Measurements from ENCODE around the gene CLTB. TPM values are rescaled to one million over a fixed set of nuclear protein-coding genes. Genes with fewer than 3 reads are reported as not detected.

Gene CLTB, protein sequence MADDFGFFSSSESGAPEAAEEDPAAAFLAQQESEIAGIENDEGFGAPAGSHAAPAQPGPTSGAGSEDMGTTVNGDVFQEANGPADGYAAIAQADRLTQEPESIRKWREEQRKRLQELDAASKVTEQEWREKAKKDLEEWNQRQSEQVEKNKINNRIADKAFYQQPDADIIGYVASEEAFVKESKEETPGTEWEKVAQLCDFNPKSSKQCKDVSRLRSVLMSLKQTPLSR
- total RNA-seq = 10 to 100 TPM; 39.6 to 57.3 TPM

DNA sequence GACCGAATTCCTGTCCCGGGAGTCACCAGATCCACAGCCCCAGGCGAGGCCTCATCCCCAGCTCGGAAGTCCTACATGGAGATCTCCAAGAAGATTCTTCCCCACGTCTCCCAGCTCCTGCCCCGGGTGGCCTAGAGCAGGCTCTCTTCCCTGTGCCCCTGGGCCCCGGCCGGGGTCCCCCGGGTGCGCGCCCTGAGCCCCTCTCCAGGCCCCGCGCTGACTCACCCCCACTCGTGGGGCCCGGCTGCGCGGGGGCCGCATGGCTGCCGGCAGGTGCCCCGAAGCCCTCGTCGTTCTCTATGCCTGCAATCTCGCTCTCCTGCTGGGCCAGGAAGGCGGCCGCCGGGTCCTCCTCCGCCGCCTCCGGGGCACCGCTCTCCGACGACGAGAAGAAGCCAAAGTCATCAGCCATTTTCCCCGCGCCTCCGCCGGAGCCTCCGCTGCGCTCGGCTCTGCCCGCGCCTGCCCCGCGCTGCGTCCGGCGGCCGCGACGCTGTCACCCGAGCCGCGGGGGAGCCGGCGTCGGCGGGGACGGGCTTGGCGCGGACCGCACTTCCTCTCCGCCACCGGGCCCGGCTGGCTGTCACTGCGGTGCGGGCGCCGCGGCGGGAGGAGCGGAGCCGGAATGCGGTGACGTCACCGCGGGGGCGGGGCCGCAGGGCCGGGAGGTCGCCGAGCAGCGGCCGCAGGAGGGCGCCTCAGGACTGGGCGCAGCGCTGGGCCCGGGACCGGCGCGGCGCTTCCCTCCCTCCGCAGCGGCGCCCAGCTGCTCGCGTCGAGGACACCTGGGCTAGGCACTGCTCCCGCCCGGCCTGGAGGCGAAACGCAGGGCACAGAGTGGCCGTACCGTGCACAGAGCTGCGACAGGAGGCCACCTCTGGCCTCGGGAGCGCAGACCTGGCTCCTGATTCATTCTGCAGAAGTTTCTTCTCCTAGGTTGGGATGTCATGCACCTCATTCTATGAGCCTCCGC lies at the start of gene CLTB:
Gene CLTB (minus strand): TSS at position 588 of the 973 bp plus-strand sequence. CDS start 176 bp downstream, at position 412.
- H3K27me3 ChIP-seq = no peaks in the 10 kb centered on the region
- intact Hi-C loops (cut with DNase I) = no loop called here
- ATAC-seq (peak; percentile 94), DNase-seq (peak; percentile 92 to 95 (median 94))
- H3K4me3 ChIP-seq = peak within 1 kb of the TSS; percentile 89 to 91
- no peaks in the 10 kb centered on the region for H3K36me3 ChIP-seq (replicated peaks in 1 of 2; ENCODE audit: insufficient read depth in 1 of 2, low read depth in 2 of 2)
- H3K27ac ChIP-seq = peak within 1 kb of the TSS; percentile 86 to 91 (median 88)
- WGBS, 2 donors = 1 to 27% methylated on average over 3 to 101 of the region's 107 CpGs
- no peaks in the 10 kb centered on the region for H3K9me3 ChIP-seq
- TF ChIP-seq, protein P1, sequence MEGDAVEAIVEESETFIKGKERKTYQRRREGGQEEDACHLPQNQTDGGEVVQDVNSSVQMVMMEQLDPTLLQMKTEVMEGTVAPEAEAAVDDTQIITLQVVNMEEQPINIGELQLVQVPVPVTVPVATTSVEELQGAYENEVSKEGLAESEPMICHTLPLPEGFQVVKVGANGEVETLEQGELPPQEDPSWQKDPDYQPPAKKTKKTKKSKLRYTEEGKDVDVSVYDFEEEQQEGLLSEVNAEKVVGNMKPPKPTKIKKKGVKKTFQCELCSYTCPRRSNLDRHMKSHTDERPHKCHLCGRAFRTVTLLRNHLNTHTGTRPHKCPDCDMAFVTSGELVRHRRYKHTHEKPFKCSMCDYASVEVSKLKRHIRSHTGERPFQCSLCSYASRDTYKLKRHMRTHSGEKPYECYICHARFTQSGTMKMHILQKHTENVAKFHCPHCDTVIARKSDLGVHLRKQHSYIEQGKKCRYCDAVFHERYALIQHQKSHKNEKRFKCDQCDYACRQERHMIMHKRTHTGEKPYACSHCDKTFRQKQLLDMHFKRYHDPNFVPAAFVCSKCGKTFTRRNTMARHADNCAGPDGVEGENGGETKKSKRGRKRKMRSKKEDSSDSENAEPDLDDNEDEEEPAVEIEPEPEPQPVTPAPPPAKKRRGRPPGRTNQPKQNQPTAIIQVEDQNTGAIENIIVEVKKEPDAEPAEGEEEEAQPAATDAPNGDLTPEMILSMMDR (IDR thresholded peaks at IDR 0.05) = peak; percentile 27 to 100 (median 90)
- TF ChIP-seq POLR2A (IDR thresholded peaks at IDR 0.05) = peak; percentile 40 to 87 (median 52)
- peaks cover 38% of the 10 kb centered on the region for H3K4me1 ChIP-seq

DNA sequence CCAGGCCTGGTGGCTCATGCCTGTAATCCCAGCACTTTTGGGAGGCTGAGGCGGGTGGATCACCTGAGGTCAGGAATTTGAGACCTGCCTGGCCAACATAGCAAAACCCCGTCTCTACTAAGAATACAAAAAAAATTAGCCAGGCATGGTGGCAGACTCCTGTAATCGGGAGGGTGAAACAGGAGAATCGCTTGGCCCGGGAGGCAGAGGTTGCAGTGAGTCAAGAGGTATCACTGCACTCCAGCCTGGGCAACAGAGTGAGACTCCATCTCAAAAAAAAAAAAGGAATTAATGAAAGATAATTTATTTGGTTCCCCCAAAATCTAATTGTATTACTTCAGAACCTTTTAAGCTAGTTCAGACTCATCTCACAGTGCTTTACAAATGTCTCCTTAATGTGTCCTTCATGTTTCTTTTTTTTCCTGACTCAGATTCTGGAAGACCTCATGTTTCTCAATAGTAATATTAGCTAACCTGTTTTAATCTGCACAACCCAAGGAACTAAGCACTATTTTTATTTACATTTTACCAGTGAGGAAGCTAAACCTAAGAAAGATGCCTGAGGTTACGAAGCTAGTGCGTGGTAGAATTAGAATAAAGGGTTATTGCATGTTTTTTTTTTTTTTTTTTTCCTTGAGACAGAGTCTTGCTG lies 46.9 kb upstream of the CLTB start:
- Histone ChIP-seq H3K9me3 (no peaks in the 10 kb centered on the region), H3K27me3 (no peaks in the 10 kb centered on the region), H3K27ac (no peak overlapping the region), H3K4me3 (no peak overlapping the region), H3K36me3 (replicated peaks in 1 of 2; ENCODE audit: insufficient read depth in 1 of 2, low read depth in 2 of 2) (no peaks in the 10 kb centered on the region), H3K4me1 (peaks cover 19% of the 10 kb centered on the region)
- TF ChIP-seq POLR2A (IDR thresholded peaks at IDR 0.05) = no peak
- TF ChIP-seq, protein P1 (IDR thresholded peaks at IDR 0.05) = no peak
- intact Hi-C loops (cut with DNase I) = no loop called here
- ATAC-seq (no peak), DNase-seq (no peak)
- WGBS, 2 donors = 91 to 98% methylated on average over 7 of the region's 7 CpGs

DNA sequence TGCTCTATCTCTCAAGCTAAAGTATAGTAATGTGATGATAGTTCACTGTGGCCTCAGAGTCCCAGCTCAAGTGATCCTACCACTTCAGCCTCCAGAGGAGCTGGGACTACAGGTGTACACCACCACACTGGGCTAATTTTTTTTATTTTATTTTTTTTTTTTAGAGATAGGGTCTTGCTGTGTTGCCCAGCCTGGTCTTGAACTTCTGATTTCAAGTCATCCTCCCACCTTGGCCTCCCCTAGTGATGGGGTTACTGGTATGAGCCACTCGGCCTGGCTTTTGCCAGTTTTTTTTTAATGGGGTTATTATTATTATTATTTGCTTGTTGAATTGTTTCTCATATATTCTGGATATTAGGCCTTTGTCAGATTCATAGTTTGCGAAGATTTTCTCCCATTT lies 45.0 kb upstream of the CLTB start:
- ATAC-seq = no peak
- Histone ChIP-seq H3K4me3 (no peak overlapping the region), H3K36me3 (replicated peaks in 1 of 2; ENCODE audit: insufficient read depth in 1 of 2, low read depth in 2 of 2) (no peaks in the 10 kb centered on the region)

DNA sequence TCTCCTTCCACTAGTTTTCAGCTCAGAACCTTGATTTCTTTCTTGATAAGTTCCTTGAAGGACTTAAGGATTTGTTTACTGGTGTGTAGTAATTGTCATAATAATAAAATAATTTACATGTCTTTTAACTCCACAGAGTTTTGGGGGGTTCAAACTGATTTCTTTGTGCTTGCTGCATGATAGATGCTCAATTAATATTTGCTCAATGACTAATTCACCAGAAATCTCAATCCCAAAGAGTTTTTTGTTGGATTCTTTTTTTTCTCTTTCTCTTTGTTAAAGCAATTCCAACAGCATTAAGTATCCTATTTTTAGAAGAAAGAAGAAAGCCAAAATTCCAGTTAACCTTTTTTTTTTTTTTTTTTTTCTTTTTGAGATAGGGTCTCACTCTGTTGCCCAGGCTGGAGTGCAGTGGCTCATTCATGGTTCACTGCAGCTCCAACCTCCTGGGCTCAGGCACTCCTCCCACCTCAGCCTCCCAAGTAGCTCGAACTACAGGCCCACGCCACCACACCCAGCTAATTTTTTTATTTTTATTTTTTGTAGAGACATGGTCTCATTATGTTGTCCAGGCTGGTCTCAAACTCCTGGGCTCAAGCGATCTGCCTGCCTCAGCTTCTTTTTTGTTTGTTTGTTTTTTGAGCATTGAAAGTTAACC lies 42.7 kb upstream of the CLTB start:
- DNase-seq = no peak
- intact Hi-C loops (cut with DNase I) = no loop called here
- H3K4me1 ChIP-seq = no peaks in the 10 kb centered on the region
- no peaks in the 10 kb centered on the region for H3K9me3 ChIP-seq
- H3K27me3 ChIP-seq = no peaks in the 10 kb centered on the region
- no peak overlapping the region for H3K4me3 ChIP-seq
- H3K36me3 ChIP-seq (replicated peaks in 1 of 2; ENCODE audit: insufficient read depth in 1 of 2, low read depth in 2 of 2) = no peaks in the 10 kb centered on the region
- TF ChIP-seq POLR2A (IDR thresholded peaks at IDR 0.05) = no peak
- TF ChIP-seq, protein P1 (IDR thresholded peaks at IDR 0.05) = no peak
- ATAC-seq = no peak
- 98 to 99% methylated on average over 3 of the region's 3 CpGs for WGBS, 2 donors
- H3K27ac ChIP-seq = no peak overlapping the region

More for the DNA sequence above, 45.0 kb upstream of the CLTB start:
- H3K27me3 ChIP-seq = no peaks in the 10 kb centered on the region
- no peak for DNase-seq
- H3K27ac ChIP-seq = no peak overlapping the region
- H3K4me1 ChIP-seq = peaks cover 13% of the 10 kb centered on the region
- WGBS, 2 donors = 92 to 94% methylated on average over 2 of the region's 2 CpGs
- intact Hi-C loops (cut with DNase I) = no loop called here
- TF ChIP-seq, protein P1 (IDR thresholded peaks at IDR 0.05) = no peak
- no peak for TF ChIP-seq POLR2A (IDR thresholded peaks at IDR 0.05)
- no peaks in the 10 kb centered on the region for H3K9me3 ChIP-seq

All from body of pancreas (tissue), 4 donors.